Body of pancreas (tissue), 4 donors: ENCODE measurements around the gene GFRA1. TPM values are rescaled to one million over a fixed set of nuclear protein-coding genes. Genes with fewer than 3 reads are reported as not detected.

Experiments used
- ATAC-seq: fragments of 150-250 bp; one replicate; pipeline ENCODE4 v1.9.1; 2016
- DNase-seq, 4 donors: peaks; one replicate each; pipeline ENCODE4 v3.0.0-alpha.2; 2019
- H3K27ac ChIP-seq, 4 donors: fragments of 200-600 bp; sonication (generic); 1 replicate in 3 of 4; 2 replicates in 1 of 4; pipeline versions ENCODE4 v1.5.1 to v1.6.1; 2016 to 2019; ENCODE audit warnings: mild to moderate bottlenecking in 1 of 4, mixed read lengths in 1 of 4, moderate library complexity in 1 of 4
- H3K27me3 ChIP-seq, 2 donors: fragments of 200-600 bp; sonication (generic); one replicate each; pipeline ENCODE4 v1.6.0; 2016; ENCODE audit warnings: mild to moderate bottlenecking in 1 of 2
- H3K36me3 ChIP-seq, 2 donors: fragments of 200-600 bp; sonication (generic); replicated peaks in 1 of 2; 2 replicates each; pipeline ENCODE4 v1.5.1; 2016; ENCODE audit warnings: low read depth in 2 of 2; ENCODE audit not compliant: insufficient read depth in 1 of 2
- H3K4me1 ChIP-seq: fragments of 200-600 bp; sonication (generic); one replicate; pipeline ENCODE4 v1.6.0; 2016
- H3K4me3 ChIP-seq, 2 donors: fragments of 200-600 bp; sonication (generic); 1 replicate in 1 of 2; 2 replicates in 1 of 2; pipeline ENCODE4 v1.5.1; 2016 to 2019
- H3K9me3 ChIP-seq, 3 donors: fragments of 200-600 bp; sonication (generic); 1 replicate in 2 of 3; 2 replicates in 1 of 3; pipeline ENCODE4 v1.5.1; 2016
- POLR2A ChIP-seq, 3 donors: fragments of 450-650 bp; IDR thresholded peaks; one replicate each; pipeline ENCODE4 v1.6.1; 2016; ENCODE audit warnings: antibody characterized with exemption in 3 of 3, mild to moderate bottlenecking in 2 of 3
- WGBS, 2 donors: methylation state at CpG; one replicate each; pipeline ENCODE4 v1.1.5; 2017; 5-methylcytosine and 5-hydroxymethylcytosine counted together
- intact Hi-C: fragments of 100-400 bp; cut with DNase I; formaldehyde crosslinking; loops from one replicate; pipeline ENCODE4 v1.15.1; 2023
- total RNA-seq, 2 donors: library from RNA; depleted of rRNA; stranded (reverse); fragments of >200 nt; gene quantifications; one replicate each; pipeline ENCODE4 v1.1.0, GENCODE V29; 2016
- TF ChIP-seq, protein P1 (sequence below), 7 experiments: fragments of 450-650 bp in 4 of 7; fragments of 200-600 bp in 3 of 7; sonication (generic) in 3 of 7; IDR thresholded peaks; one replicate each; pipeline ENCODE4 v1.5.1; 2016 to 2019; ENCODE audit warnings: antibody characterized with exemption in 7 of 7

Gene GFRA1
- total RNA-seq, 2 donors from 2014 or later, result 4.2 to 6.9 TPM

GRCh38 chr10:116106611-116107010, 166.4 kb downstream of the GFRA1 start:
- Histone ChIP-seq H3K36me3 (no peaks in the 10 kb centered on the region), H3K27me3 (no peaks in the 10 kb centered on the region), H3K4me1 (peaks cover 12% of the 10 kb centered on the region), H3K27ac (no peak overlapping the region), H3K4me3 (no peak overlapping the region), H3K9me3 (no peaks in the 10 kb centered on the region)
- intact Hi-C loops, result no loop called here
- TF ChIP-seq, protein P1, sequence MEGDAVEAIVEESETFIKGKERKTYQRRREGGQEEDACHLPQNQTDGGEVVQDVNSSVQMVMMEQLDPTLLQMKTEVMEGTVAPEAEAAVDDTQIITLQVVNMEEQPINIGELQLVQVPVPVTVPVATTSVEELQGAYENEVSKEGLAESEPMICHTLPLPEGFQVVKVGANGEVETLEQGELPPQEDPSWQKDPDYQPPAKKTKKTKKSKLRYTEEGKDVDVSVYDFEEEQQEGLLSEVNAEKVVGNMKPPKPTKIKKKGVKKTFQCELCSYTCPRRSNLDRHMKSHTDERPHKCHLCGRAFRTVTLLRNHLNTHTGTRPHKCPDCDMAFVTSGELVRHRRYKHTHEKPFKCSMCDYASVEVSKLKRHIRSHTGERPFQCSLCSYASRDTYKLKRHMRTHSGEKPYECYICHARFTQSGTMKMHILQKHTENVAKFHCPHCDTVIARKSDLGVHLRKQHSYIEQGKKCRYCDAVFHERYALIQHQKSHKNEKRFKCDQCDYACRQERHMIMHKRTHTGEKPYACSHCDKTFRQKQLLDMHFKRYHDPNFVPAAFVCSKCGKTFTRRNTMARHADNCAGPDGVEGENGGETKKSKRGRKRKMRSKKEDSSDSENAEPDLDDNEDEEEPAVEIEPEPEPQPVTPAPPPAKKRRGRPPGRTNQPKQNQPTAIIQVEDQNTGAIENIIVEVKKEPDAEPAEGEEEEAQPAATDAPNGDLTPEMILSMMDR (IDR thresholded peaks at IDR 0.05), result no peak
- no peak for TF ChIP-seq POLR2A (IDR thresholded peaks at IDR 0.05)
- DNase-seq (no peak), ATAC-seq (no peak)
- 94 to 97% methylated on average over 5 of the region's 5 CpGs for WGBS, 2 donors

DNA sequence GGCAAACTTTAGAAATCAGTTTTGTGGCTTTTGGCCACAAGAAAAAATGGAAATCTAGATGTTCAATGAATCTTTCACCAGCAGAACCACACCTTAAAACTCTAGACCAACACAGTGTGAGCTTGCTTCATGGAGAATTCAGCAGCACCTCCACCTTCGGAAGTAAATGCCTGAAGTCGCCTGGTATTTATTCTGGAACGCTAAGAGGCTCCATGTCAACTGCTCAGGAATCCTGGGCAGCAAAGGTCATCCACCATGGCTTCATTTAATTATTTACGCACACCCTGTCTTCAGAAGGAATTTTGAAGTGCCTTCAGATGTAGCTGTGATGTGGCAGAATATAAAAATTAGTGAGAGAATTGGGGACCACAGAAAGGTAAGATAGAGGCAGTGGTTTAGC, 167.7 kb downstream of the GFRA1 start:
- Histone ChIP-seq H3K27me3 (no peaks in the 10 kb centered on the region), H3K36me3 (no peaks in the 10 kb centered on the region), H3K27ac (no peak overlapping the region), H3K9me3 (no peaks in the 10 kb centered on the region), H3K4me3 (no peak overlapping the region), H3K4me1 (peaks cover 12% of the 10 kb centered on the region)
- ATAC-seq, result no peak
- no peak for TF ChIP-seq POLR2A (IDR thresholded peaks at IDR 0.05)
- TF ChIP-seq, protein P1 (IDR thresholded peaks at IDR 0.05), result no peak
- WGBS, 2 donors, result 85% methylated on average over 4 of the region's 4 CpGs
- DNase-seq, result no peak
- intact Hi-C loops, result no loop called here

- Histone ChIP-seq H3K4me3 (no peak overlapping the region), H3K9me3 (no peaks in the 10 kb centered on the region), H3K27ac (no peak overlapping the region), H3K36me3 (no peaks in the 10 kb centered on the region), H3K27me3 (no peaks in the 10 kb centered on the region), H3K4me1 (peaks cover 12% of the 10 kb centered on the region)
- no peak for TF ChIP-seq POLR2A (IDR thresholded peaks at IDR 0.05)
- TF ChIP-seq, protein P1 (IDR thresholded peaks at IDR 0.05), result no peak
- ATAC-seq (no peak), DNase-seq (no peak)
- WGBS, 2 donors, result 83 to 86% methylated on average over 4 to 7 of the region's 7 CpGs
- intact Hi-C loops, result no loop called here
These were observed 168.6 kb downstream of the GFRA1 start for GRCh38 chr10:116104210-116104932.

DNA sequence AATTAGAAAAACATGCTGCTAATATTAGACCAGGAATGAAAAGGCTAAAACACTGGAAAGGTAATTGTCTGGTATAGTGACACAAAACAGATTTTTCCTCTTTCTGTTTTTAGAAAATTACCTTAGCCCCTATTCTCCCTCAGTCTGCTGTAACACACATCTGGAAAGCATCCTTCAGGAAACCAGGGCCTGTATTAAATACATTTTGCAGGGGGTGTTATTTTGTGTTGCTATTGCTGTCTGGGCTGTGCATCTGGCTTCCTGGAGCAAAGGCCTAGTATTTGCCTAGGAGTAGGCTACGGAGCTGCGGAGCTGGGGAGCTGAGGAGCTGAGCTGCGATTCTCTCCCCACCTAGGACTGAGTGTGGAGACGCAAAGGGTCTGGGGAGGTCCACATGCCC, 169.3 kb downstream of the GFRA1 start:
- H3K27ac ChIP-seq, result no peak overlapping the region
- intact Hi-C loops, result no loop called here
- H3K4me3 ChIP-seq, result no peak overlapping the region
- no peak for TF ChIP-seq POLR2A (IDR thresholded peaks at IDR 0.05)
- TF ChIP-seq, protein P1 (IDR thresholded peaks at IDR 0.05), result no peak
- no peak for DNase-seq
- 86 to 98% methylated on average over 4 of the region's 4 CpGs for WGBS, 2 donors
- H3K27me3 ChIP-seq, result no peaks in the 10 kb centered on the region
- ATAC-seq, result no peak
- peaks cover 10% of the 10 kb centered on the region for H3K4me1 ChIP-seq
- no peaks in the 10 kb centered on the region for H3K9me3 ChIP-seq
- H3K36me3 ChIP-seq, result no peaks in the 10 kb centered on the region
